Immature natural killer cell (primary cell): Measurements from ENCODE around the gene VAPB. TPM values are rescaled to one million over a fixed set of nuclear protein-coding genes. Genes with fewer than 3 reads are reported as not detected.

ENCODE experiments used
- DNase-seq, 3 donors: peaks; one replicate each; pipeline ENCODE4 v3.0.0; 2022; ENCODE audit warnings: mixed read lengths in 1 of 3
- H3K27ac Mint-ChIP-seq, 6 donors: one replicate each; pipeline ENCODE4 v1.8.0; 2020; ENCODE audit warnings: mixed read lengths in 6 of 6, mild to moderate bottlenecking in 5 of 6, inconsistent platforms in 4 of 6, moderate library complexity in 3 of 6
- H3K27me3 Mint-ChIP-seq, 3 donors: one replicate each; pipeline ENCODE4 v1.8.0; 2020 to 2021; ENCODE audit warnings: low read depth in 3 of 3, mild to moderate bottlenecking in 3 of 3, mixed read lengths in 3 of 3, moderate library complexity in 3 of 3, inconsistent platforms in 1 of 3
- H3K36me3 Mint-ChIP-seq, 3 donors: one replicate each; pipeline ENCODE4 v1.8.0; 2020; ENCODE audit warnings: mixed read lengths in 3 of 3, inconsistent platforms in 2 of 3, mild to moderate bottlenecking in 2 of 3
- H3K4me1 Mint-ChIP-seq, 2 donors: one replicate each; pipeline ENCODE4 v1.8.0; 2020; ENCODE audit warnings: inconsistent platforms in 2 of 2, mild to moderate bottlenecking in 2 of 2, mixed read lengths in 2 of 2, moderate library complexity in 1 of 2
- H3K4me3 Mint-ChIP-seq, 5 donors: one replicate each; pipeline ENCODE4 v1.8.0; 2020; ENCODE audit warnings: mild to moderate bottlenecking in 5 of 5, mixed read lengths in 5 of 5, inconsistent platforms in 3 of 5, moderate library complexity in 3 of 5
- H3K9me3 Mint-ChIP-seq, 6 donors: one replicate each; pipeline ENCODE4 v1.8.0; 2020; ENCODE audit warnings: mild to moderate bottlenecking in 6 of 6, mixed read lengths in 6 of 6, inconsistent platforms in 4 of 6, moderate library complexity in 3 of 6
- polyA plus RNA-seq, 3 donors: library from polyadenylated mRNA; unstranded; fragments of 300-500 nt; fragmentation: Illumina TruSeq; gene quantifications; one replicate each; pipeline ENCODE4 v1.2.3, GENCODE V29; 2021

VAPB gene
- polyA plus RNA-seq, 3 donors from 2014 or later, result 9.2 to 26.1 (median 22.8) TPM

DNA sequence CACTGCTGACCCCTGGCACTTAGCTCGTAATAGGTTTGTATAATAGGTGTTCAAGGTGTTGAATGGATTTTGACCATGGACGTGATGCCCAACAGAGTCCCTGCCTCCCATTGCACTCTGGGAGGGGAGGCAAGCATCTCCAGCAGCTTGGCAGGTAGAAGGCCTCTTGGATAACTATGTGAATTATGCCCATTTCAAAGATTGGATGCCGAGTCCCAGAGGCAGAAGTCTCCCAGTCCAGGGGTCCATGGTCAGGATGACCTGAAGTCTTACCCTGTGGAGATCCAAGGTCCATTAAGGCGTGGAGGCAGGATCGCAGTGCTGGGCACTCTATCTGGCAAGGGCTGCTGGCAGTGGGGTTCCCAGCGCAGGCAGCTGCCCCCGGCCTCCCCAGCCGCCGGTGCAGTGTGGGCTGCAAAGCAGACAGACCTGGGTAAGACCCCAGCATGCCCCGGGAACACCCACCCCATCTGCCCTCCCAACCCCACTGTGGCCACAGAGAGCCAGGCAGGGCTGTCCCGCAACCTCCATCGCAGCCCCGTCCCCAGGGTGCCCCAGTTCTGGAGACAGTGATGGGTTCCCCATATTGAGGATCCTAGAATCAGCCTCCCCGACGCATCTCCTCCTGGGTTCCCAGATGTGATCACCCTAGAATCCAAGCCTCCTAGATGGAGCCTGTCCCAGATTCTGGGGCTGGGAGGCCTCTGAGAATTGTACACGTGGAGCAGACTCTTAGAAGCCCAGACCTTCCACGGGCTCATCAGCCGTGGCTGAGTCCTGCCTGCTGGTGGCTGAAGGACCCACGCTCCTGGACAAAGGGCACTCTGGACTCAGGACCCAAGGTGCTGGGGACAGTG, 81.5 kb downstream of the VAPB start:
- no peaks in the 10 kb centered on the region for H3K4me1 Mint-ChIP-seq
- DNase-seq, result no peak
- H3K27ac Mint-ChIP-seq, result no peak overlapping the region
- H3K27me3 Mint-ChIP-seq, result peaks cover 0 to 3% (median 2%) of the 10 kb centered on the region in 3 donors
- H3K9me3 Mint-ChIP-seq, result no peaks in the 10 kb centered on the region
- H3K36me3 Mint-ChIP-seq, result no peaks in the 10 kb centered on the region
- no peak overlapping the region for H3K4me3 Mint-ChIP-seq

DNA sequence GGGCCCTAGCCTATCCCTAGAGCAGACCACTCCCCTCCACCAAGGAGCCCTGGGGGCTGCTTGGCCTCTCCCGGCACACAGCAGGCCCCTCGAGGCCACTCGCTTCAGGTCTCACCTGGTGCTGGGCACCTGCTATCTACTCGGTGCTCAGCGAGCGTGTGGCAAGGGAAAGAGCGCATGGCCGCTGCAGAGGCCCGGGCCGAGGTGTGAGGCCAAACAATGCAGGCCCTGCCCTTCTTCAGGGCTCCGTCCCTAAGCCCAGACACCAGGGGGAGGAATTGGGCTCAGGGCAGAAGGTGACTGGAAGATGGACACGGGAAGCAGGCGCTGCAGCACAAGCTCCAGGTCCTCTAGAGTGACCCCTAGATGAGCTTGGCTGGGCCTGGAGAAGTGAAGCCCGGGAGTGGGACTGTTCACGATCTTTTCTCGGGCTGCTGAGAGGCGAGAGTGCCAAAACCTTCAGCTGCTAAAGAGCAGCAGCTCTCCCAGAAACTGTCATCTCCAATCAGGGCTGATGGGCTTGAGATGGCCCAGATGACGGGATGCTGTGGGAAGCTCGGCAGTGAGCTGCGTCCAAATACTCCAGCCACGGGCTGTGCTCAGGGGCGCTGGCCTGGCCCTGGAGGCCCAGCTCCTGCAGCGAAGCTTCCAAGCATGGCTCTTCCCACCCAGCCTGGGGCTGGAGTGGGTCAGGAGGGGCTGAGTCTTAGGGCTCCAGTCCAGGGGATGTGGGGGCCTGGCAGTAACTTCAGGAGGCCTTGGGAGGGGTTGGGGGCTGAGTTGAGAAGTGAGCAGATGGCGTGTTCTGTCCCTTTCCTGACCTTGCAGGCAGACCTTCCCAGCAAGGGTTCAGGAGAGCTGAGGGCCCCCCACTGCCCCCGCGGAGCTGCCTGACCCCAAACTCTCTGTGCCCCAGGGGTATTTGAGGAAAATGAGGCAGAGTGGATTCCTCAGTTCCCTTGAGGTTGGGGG, 82.5 kb downstream of the VAPB start:
- H3K27me3 Mint-ChIP-seq, result peaks cover 0 to 5% (median 2%) of the 10 kb centered on the region in 3 donors
- H3K9me3 Mint-ChIP-seq, result no peaks in the 10 kb centered on the region
- no peak overlapping the region for H3K4me3 Mint-ChIP-seq
- no peaks in the 10 kb centered on the region for H3K4me1 Mint-ChIP-seq
- H3K36me3 Mint-ChIP-seq, result peaks cover 0 to 2% (median 0%) of the 10 kb centered on the region in 3 donors
- no peak overlapping the region for H3K27ac Mint-ChIP-seq
- no peak for DNase-seq

DNA sequence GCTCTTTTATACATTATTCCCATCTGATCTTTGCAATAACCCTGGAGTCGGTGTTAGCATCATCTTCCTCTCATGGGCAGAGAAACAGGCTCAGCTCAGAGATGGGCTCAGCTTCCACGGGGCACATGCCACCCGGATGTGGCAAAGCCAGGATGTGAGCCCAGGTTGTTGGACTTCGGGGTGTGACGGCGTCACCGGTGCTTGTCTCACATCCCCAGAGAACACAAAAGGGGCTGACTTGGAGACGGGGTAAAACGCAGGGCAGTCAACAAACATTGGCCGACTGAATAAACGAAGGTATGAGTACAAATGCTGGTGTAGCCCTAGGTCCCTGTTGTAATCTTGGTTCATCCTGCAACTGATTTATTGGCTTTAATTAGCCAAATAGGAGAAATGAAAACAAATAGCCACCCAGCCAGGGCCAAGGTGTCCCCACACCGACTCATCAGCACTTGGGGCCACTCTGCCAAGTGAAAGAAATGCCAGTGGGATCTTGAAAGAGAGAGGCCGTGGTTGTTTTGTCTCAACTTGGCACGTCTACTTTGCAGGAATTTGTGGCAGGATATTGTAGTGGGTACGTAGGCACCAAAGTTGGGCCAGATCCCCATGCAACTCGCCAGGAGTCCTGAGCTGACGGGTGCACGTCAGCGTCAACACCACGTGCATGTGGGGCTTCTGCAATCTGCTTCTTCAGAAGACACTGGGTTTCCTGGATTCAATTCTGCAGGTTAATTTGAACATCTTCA, 83.4 kb downstream of the VAPB start:
- Mint-ChIP-seq H3K4me1 (no peaks in the 10 kb centered on the region), H3K36me3 (peaks cover 0 to 7% (median 3%) of the 10 kb centered on the region in 3 donors), H3K9me3 (no peaks in the 10 kb centered on the region), H3K27me3 (peaks cover 0 to 5% (median 5%) of the 10 kb centered on the region in 3 donors), H3K4me3 (no peak overlapping the region), H3K27ac (no peak overlapping the region)
- no peak for DNase-seq

DNA sequence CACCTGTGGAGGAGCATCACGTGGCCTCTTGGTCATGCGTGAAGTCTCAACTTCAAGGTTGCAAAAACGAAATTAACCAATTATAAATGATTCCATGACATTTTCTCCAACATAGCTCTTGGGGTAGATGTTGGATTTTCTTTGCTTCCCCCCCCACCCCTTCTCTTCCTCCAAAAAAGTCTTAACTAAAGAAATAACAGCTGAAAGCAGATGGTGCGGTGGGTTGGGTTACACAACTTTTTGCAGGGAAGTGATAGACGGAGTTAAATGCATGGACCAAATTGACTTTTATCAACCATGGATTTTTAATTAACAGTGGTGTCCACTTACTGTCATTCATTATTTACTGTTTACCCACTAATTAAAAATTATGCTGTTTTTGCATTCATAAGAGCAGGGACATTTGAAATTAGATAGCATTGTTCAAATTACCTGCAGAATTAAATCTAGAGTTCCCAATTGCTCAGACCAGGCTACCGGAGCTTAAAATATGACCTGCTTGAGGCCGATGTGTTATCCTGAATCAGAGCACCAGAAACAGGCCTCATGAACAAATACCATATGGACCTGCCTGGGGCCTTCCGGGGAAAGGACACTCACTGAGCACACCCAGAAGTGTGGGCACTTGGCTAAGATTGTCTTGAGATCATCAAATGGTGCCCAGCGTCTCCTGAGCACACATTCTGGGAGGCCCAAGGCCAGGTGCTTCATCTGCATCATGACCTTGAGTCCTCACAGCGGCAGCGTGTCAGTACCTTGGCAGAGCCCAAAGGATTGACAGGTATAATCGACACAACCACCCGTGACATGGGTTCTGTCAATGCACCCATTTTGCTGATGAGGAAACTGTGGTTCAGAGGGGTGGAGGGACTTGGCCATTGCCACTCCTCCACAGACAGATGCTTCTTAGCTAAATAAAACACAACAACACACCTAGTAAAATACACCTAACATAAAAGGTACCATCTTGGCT, 84.7 kb downstream of the VAPB start:
- no peak for DNase-seq
- H3K27me3 Mint-ChIP-seq, result peaks cover 0 to 5% (median 5%) of the 10 kb centered on the region in 3 donors
- H3K27ac Mint-ChIP-seq, result no peak overlapping the region
- no peak overlapping the region for H3K4me3 Mint-ChIP-seq
- no peaks in the 10 kb centered on the region for H3K9me3 Mint-ChIP-seq
- no peaks in the 10 kb centered on the region for H3K4me1 Mint-ChIP-seq
- H3K36me3 Mint-ChIP-seq, result peaks cover 5 to 7% (median 6%) of the 10 kb centered on the region in 3 donors

DNA sequence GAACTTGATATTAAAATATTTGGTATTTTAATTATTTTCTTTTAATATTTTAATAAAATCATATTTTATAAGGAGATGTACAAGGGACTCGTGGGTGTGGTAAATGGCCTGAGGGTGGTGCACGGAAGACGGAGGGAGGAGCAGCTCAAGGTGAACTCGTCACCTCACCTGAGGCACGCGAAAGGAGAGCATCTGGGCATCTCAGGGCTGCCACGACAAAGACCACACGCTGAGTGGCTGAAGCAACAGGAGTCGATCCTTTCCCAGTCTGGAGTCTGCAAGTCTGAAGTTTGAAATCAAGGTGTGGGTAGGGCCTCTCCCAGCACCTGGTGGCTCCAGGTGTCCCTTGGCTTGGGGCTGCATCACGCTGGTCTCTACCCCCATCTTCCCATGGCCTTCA, 86.4 kb downstream of the VAPB start:
- peaks cover 5 to 10% (median 6%) of the 10 kb centered on the region in 3 donors for H3K36me3 Mint-ChIP-seq
- no peaks in the 10 kb centered on the region for H3K9me3 Mint-ChIP-seq
- H3K27me3 Mint-ChIP-seq, result peaks cover 0 to 5% (median 5%) of the 10 kb centered on the region in 3 donors
- DNase-seq, result no peak
- no peak overlapping the region for H3K4me3 Mint-ChIP-seq
- H3K4me1 Mint-ChIP-seq, result no peaks in the 10 kb centered on the region
- H3K27ac Mint-ChIP-seq, result no peak overlapping the region

DNA sequence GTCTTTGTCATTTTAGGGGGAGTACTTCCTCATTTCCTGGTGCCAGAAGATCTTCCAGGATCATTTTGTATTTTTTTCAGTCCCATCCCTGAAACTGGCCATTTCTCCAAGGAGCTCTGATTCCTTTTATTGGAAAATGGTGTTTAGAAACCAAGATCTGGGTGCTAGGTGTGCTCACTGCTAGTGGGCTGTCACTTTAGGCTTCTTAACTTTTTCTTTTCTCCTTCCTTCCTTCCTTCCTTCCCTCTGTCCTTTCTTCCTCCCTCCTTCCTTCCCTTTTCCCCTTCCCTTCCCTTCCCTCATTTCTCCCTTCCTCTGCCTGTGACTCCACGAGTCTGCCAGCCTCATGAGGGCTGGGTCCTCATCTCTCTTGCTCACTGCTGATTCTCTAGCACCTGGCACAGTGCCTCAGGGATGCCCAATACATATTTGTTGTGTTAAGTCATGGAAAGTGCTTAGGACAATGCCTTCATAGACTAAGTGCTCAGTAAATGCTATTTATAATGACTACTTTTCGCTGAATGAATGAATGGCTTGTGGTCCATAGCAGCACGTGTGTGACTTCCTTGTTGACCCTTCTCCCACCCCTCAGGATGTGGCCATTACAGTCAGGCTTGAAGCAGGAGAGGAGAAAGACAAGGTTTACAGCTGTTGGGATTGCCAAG, 89.2 kb downstream of the VAPB start:
- H3K27ac Mint-ChIP-seq, result no peak overlapping the region
- DNase-seq, result no peak
- no peaks in the 10 kb centered on the region for H3K4me1 Mint-ChIP-seq
- H3K9me3 Mint-ChIP-seq, result no peaks in the 10 kb centered on the region
- H3K36me3 Mint-ChIP-seq, result peaks cover 5 to 10% (median 6%) of the 10 kb centered on the region in 3 donors
- H3K4me3 Mint-ChIP-seq, result no peak overlapping the region
- H3K27me3 Mint-ChIP-seq, result peaks cover 0 to 5% (median 2%) of the 10 kb centered on the region in 3 donors

DNA sequence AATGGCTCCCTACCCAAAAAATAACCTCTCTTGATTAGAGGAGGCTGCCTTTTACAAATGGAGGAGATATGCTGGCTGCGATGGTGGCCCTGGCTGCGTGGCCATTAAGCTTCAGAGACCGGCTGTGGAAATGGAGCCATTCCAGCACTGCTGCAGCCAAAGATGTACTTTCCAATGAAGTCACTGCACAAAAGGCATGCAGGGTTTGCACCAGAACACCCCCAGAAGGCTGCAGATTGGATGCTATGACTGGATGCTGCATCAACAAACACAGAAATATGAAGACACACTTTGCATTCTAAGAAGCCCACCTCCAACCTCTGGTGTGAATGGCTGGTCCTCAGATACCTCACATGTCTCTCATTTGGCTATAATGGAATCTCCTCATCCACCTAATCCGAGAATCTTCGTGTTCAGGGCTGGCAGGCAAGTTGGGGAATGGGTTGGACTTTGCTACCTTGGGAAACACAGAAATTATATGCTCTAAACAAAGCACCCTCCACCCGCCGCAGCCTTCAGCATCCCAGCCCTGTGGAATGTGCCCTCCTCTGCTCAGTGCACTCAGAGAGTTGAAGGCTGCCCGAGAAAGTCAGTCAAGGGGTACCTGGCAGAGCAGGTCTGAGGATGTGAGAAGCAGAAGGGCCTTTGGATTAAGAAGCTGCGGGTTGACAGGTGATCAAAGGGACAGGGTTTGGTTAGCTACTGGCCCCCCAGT, 90.9 kb downstream of the VAPB start:
- Mint-ChIP-seq H3K4me1 (no peaks in the 10 kb centered on the region), H3K27ac (no peak overlapping the region), H3K9me3 (no peaks in the 10 kb centered on the region), H3K27me3 (peaks cover 0 to 5% (median 2%) of the 10 kb centered on the region in 3 donors), H3K4me3 (no peak overlapping the region), H3K36me3 (peaks cover 5 to 10% (median 6%) of the 10 kb centered on the region in 3 donors)
- no peak for DNase-seq

DNA sequence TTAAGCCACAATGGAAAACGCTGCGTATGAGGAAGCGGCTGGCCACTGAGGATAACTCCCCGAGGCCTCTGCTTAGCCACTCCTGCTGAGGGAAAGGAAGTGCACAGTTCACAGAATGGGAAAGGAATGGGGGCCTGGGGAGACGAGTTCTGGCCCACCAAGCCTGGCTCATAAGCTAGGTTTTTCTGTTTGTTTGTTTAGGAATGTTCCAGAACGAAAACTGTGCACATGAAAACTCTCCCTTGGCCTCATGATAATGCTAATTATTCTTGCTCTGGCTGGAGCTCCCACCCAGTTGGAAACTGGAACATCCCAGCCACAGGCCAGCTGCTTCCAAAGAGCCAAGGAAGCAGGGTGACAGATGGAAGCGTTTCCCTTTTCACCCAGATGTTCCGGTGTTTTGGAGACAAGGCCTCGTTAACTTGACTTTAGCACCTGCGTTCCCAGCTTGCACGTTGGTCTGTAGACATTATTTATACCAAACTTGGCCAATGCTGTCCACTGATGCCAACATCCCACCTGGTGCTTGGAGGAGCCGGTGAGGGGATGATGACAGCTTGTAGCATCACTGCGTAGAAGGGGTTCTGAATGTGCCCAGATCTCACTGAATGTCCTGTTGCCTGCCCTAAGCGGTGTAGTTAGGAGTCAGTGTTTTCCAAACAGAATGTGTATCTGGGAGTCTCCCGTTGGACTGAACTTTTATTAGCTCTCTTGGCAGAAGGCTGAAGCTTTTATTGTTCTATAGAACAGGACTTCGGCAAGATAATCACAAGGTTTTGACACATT, 91.7 kb downstream of the VAPB start:
- Mint-ChIP-seq H3K4me3 (no peak overlapping the region), H3K27me3 (peaks cover 0 to 5% (median 4%) of the 10 kb centered on the region in 3 donors), H3K36me3 (peaks cover 6 to 10% (median 7%) of the 10 kb centered on the region in 3 donors), H3K4me1 (no peaks in the 10 kb centered on the region), H3K9me3 (peaks cover 1 to 7% (median 2%) of the 10 kb centered on the region in 6 donors), H3K27ac (no peak overlapping the region)
- DNase-seq, result no peak

DNA sequence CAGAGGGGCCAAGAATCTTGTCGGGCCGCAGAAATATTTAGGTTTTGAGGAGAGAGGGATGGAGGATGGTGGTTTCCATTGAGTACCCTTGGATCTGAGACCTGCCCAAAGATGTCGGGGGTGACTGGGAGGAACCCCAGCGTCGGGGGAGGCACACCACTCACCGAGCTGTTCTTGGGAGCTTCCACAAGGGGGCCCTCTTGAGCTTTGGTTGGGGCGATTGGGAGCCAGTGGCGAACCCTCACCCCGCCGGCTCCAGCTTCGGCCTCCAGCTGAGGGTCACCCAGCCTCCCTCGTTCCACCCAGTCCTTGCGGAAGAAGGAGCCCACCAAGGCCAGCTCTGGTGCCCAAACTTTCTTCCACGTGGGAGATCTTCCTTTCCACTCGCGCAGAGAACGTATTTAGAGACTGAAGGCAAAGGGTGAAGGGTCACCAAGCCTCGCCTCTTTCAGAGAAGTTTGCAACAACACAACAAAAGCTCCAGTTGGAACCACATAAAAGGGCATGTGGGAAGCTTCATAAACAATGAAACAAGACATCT, 92.5 kb downstream of the VAPB start:
- Mint-ChIP-seq H3K4me3 (no peak overlapping the region), H3K27me3 (peaks cover 6 to 8% (median 7%) of the 10 kb centered on the region in 3 donors), H3K4me1 (no peaks in the 10 kb centered on the region), H3K36me3 (peaks cover 14 to 15% (median 15%) of the 10 kb centered on the region in 3 donors), H3K27ac (no peak overlapping the region), H3K9me3 (peaks cover 7 to 15% (median 10%) of the 10 kb centered on the region in 6 donors)
- no peak for DNase-seq

DNA sequence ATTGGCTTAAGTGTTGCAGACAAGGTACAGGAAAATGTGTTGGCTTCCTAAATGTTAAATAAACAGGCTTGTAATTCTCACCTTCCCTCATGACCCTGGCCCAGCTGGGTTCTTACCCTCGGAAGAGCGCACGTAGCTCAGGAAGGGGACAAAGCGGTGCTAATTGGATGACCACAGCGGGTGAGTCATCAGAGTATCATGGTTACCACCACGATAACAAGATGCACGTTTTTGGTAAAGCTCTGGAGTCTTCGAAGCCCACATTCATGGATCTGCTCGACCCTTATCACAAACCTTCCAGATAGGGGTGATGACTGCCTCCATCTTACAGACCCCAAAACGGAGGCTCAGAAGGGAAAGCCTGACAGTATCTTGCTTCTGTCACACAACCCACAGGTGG, 93.4 kb downstream of the VAPB start:
- Mint-ChIP-seq H3K4me1 (no peaks in the 10 kb centered on the region), H3K27me3 (peaks cover 6 to 8% (median 6%) of the 10 kb centered on the region in 3 donors), H3K9me3 (peaks cover 9 to 20% (median 12%) of the 10 kb centered on the region in 6 donors), H3K4me3 (no peak overlapping the region), H3K36me3 (peaks cover 11 to 15% (median 13%) of the 10 kb centered on the region in 3 donors), H3K27ac (no peak overlapping the region)
- no peak for DNase-seq

DNA sequence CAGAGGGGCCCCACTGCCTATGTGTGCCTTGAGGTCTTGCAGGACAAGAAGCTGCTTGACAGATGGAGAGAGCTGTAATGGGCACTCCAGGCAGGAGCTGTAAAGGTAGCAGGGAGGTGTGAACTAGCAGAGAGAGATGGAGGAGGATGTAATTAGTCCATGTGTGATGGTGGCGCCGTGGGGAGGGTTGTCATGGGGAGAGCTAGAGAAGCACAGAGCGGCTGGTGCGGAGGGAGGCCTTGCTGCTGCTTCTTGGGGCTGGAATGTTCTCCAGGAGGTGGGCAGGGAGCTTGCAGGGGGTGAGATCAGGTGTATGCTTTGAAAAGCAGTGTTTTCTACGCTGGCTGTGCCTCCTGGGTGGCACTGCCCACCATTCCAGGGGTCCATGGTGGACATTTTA, 94.0 kb downstream of the VAPB start:
- Mint-ChIP-seq H3K36me3 (peaks cover 11 to 13% (median 13%) of the 10 kb centered on the region in 3 donors), H3K4me1 (no peaks in the 10 kb centered on the region), H3K27me3 (peaks cover 6 to 10% (median 6%) of the 10 kb centered on the region in 3 donors), H3K27ac (no peak overlapping the region), H3K4me3 (no peak overlapping the region), H3K9me3 (peaks cover 9 to 20% (median 13%) of the 10 kb centered on the region in 6 donors)
- no peak for DNase-seq
